ENCODE results near the gene AJAP1. TPM values are rescaled to one million over a fixed set of nuclear protein-coding genes. Genes with fewer than 3 reads are reported as not detected.
"Not testable (repeated sequence)": the region's sequence is repeated elsewhere in the genome, so short reads cannot be mapped to it uniquely, and the experiment has no call there.

Gene AJAP1
- total RNA-seq, 6 experiments from 2014 or later: not detected

DNA sequence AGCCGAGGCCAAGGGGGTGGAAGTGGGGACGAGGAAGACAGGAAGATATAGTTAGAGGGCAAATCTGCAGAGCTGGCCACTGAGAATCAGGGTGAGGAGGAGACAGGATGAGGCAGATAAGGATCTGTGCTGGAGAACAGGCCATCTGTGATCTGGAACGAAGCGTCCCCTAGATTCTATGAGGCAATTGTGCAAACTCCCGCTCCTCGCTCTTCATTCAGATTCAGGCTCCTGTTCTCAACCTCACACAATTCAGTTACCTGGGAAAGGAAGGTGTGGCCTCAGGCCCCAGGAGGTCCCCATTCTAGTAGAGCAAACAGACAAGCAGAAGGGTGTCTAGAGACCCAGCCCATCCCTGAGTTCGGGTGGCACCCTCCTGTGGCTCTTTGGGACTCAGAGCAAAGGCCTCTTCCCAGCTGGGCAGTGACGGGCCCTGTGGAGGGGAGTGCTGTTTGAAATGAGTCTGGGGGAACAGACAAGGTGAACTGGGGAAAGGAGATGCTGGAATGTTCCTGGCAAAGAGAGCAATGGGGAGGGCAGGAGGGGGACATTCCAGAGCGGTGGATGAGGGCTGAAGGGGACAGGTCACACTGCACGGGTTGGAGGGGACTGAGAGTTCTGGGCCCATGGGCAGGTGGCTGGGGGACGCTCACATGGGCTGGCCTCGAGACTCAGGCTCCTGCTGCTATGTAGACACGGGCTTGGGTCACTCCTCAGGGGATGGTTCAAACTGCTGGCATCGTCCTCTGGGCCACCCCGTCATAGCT lies 39.9 kb upstream of the AJAP1 start:
- Mint-ChIP-seq H3K36me3 (ENCODE audit: low read depth) (peaks cover 6% of the 10 kb centered on the region; the same call in 1 of the 2 replicates), H3K27me3 (ENCODE audit: insufficient read depth) (peaks cover 3% of the 10 kb centered on the region; the same call in 1 of the 2 replicates), H3K4me1 (ENCODE audit: low read depth) (no peaks in the 10 kb centered on the region), H3K9me3 (peaks cover 71% of the 10 kb centered on the region), H3K27ac (no peak overlapping the region), H3K4me3 (no peak overlapping the region)
- DNase-seq: no peak
- no peak for TF ChIP-seq CTCF (IDR thresholded peaks at IDR 0.05)

DNA sequence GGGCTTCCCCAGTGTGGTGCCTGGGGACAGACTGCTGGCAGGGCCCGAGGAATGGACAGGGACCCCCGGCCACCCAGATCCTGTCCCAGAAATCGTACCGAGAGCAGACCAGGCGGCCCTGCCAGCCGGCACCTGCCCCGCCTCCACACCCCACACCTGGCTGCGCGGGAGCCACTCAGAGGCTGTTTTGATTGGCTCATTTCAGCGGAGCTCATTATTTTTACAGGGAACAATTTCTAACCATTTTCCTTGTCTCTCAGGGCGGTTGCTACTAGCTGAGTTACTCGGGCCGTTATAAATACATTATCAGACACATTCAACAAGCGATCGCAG lies 39.3 kb upstream of the AJAP1 start:
- Mint-ChIP-seq H3K4me3 (no peak overlapping the region), H3K9me3 (peaks cover 67% of the 10 kb centered on the region), H3K36me3 (ENCODE audit: low read depth) (peaks cover 6% of the 10 kb centered on the region; the same call in 1 of the 2 replicates), H3K27ac (no peak overlapping the region), H3K4me1 (ENCODE audit: low read depth) (no peaks in the 10 kb centered on the region), H3K27me3 (ENCODE audit: insufficient read depth) (peaks cover 3% of the 10 kb centered on the region; the same call in 1 of the 2 replicates)
- no peak for TF ChIP-seq CTCF (IDR thresholded peaks at IDR 0.05)
- no peak for DNase-seq

DNA sequence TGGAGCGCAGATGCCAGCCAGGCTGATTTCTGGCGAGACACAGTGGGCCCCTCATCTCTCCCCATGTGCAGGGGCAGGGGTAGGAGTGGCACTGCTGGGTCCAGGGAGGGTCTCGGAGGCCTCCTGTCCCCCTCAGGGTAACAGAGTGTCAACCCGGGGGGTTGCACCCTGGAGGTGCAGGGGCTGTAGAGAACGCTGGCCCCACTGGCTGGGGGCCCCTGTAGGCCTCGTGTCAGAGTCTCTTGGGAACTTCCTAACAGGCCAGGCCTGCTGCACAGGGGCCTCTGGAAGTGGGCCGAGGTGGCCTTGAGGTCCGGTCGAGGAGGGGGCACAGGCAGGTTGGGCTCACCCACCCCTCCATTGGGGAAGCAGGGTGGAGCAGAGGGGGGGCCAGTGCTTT lies 38.9 kb upstream of the AJAP1 start:
- Mint-ChIP-seq H3K27ac (no peak overlapping the region), H3K4me1 (ENCODE audit: low read depth) (no peaks in the 10 kb centered on the region), H3K9me3 (peaks cover 63% of the 10 kb centered on the region), H3K36me3 (ENCODE audit: low read depth) (peaks cover 6% of the 10 kb centered on the region; the same call in 1 of the 2 replicates), H3K27me3 (ENCODE audit: insufficient read depth) (peaks cover 3% of the 10 kb centered on the region; the same call in 1 of the 2 replicates), H3K4me3 (no peak overlapping the region)
- TF ChIP-seq CTCF (IDR thresholded peaks at IDR 0.05): no peak
- DNase-seq: no peak

DNA sequence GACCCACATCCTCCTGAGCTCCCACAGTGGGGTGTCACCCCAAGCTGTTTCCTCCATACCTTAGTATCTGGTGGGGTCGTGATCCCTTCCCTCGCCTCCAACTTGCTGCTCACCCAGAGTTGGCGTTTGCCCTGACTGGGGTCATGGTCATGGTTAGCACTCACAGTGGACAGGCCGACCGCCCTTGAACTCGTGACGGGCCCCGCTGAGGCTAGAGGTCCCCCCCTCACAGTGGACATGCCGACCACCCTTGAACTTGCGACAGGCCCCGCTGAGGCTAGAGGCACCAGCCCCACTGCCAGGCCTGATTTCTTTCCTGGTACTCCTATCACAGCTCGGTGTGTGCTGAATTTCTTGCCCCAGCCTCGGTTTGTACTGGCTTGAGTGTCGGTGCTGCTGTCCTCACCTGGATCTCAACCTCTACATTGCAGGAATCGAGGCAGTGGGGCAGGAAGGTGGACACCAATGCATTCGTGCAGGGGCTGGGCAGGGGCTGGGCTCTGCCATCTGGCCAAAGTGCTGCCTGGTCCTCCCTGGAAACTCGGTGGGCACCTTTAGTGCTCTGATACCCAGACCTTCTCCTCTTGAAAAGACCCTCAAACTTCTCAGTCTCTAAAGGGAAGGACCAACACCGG lies 37.5 kb upstream of the AJAP1 start:
- no peak overlapping the region for H3K27ac Mint-ChIP-seq
- TF ChIP-seq CTCF (IDR thresholded peaks at IDR 0.05): no peak
- no peaks in the 10 kb centered on the region for H3K4me1 Mint-ChIP-seq (ENCODE audit: low read depth)
- H3K36me3 Mint-ChIP-seq (ENCODE audit: low read depth): 0 out of 2 replicates have a peak, but pooled peaks cover 6% of the 10 kb centered on the region
- H3K4me3 Mint-ChIP-seq: no peak overlapping the region
- DNase-seq: no peak
- H3K27me3 Mint-ChIP-seq (ENCODE audit: insufficient read depth): peaks cover 3% of the 10 kb centered on the region; the same call in 1 of the 2 replicates
- peaks cover 59% of the 10 kb centered on the region for H3K9me3 Mint-ChIP-seq

- Mint-ChIP-seq H3K4me3 (no peak overlapping the region), H3K9me3 (peaks cover 60% of the 10 kb centered on the region), H3K4me1 (ENCODE audit: low read depth) (no peaks in the 10 kb centered on the region), H3K36me3 (ENCODE audit: low read depth) (peaks cover 6% of the 10 kb centered on the region; the same call in 1 of the 2 replicates), H3K27me3 (ENCODE audit: insufficient read depth) (peaks cover 3% of the 10 kb centered on the region; the same call in 1 of the 2 replicates), H3K27ac (no peak overlapping the region)
- TF ChIP-seq CTCF (IDR thresholded peaks at IDR 0.05): no peak
- no peak for DNase-seq
These were observed 36.9 kb upstream of the AJAP1 start for GRCh38 chr1:4617506-4617905.

- H3K4me1 Mint-ChIP-seq (ENCODE audit: low read depth); H3K27ac Mint-ChIP-seq; H3K27me3 Mint-ChIP-seq (ENCODE audit: insufficient read depth); H3K36me3 Mint-ChIP-seq (ENCODE audit: low read depth); H3K4me3 Mint-ChIP-seq; DNase-seq: not testable (repeated sequence)
- H3K9me3 Mint-ChIP-seq: peaks cover 60% of the 10 kb centered on the region
These were observed 35.6 kb upstream of the AJAP1 start for GRCh38 chr1:4618827-4619226.
